Vagina (tissue), 2 donors: ENCODE results near the gene UBE4A. TPM values are rescaled to one million over a fixed set of nuclear protein-coding genes. Genes with fewer than 3 reads are reported as not detected.

Experiments used
- DNase-seq, 2 donors: peaks; one replicate each; pipeline ENCODE4 v3.0.0-alpha.2; 2017; ENCODE audit errors: extremely low spot score in 2 of 2
- H3K27ac ChIP-seq: fragments of 200-600 bp; sonication (generic); one replicate; pipeline ENCODE4 v1.5.1; 2019
- H3K27me3 ChIP-seq: fragments of 200-600 bp; sonication (generic); one replicate; pipeline ENCODE4 v1.5.1; 2019
- H3K36me3 ChIP-seq, 2 donors: fragments of 200-600 bp; sonication (generic); one replicate each; pipeline ENCODE4 v1.5.1; 2017 to 2019
- H3K4me1 ChIP-seq: fragments of 200-600 bp; sonication (generic); one replicate; pipeline ENCODE4 v1.5.1; 2019
- H3K4me3 ChIP-seq, 2 donors: fragments of 200-600 bp; sonication (generic); 1 replicate in 1 of 2; 2 replicates in 1 of 2; pipeline ENCODE4 v1.5.1; 2016 to 2019
- H3K9me3 ChIP-seq: fragments of 200-600 bp; sonication (generic); one replicate; pipeline ENCODE4 v1.5.1; 2019
- POLR2A ChIP-seq, 2 donors: fragments of 450-650 bp; IDR thresholded peaks; one replicate each; pipeline ENCODE4 v1.6.1; 2017; ENCODE audit warnings: antibody characterized with exemption in 2 of 2, mild to moderate bottlenecking in 2 of 2, moderate library complexity in 2 of 2
- POLR2AphosphoS5 ChIP-seq, 2 donors: sonication (generic); formaldehyde crosslinking; IDR thresholded peaks; one replicate each; pipeline ENCODE4 v1.9.0; 2017; ENCODE audit warnings: antibody characterized with exemption in 2 of 2, mild to moderate bottlenecking in 2 of 2, low read depth in 1 of 2; ENCODE audit not compliant: insufficient read depth in 1 of 2
- intact Hi-C: fragments of 100-400 bp; cut with DNase I; formaldehyde crosslinking; loops from one replicate; pipeline ENCODE4 v1.15.1; 2023
- total RNA-seq: library from RNA; depleted of rRNA; stranded (reverse); fragments of >200 nt; gene quantifications from one replicate; pipeline ENCODE4 v1.2.3, GENCODE V29; 2016
- TF ChIP-seq, protein P1 (sequence below), 3 experiments: fragments of 450-650 bp in 2 of 3; fragments of 200-600 bp in 1 of 3; sonication (generic) in 1 of 3; IDR thresholded peaks; one replicate each; pipeline ENCODE4 v1.5.1; 2017 to 2019; ENCODE audit warnings: antibody characterized with exemption in 3 of 3, mild to moderate bottlenecking in 2 of 3, moderate library complexity in 2 of 3

Gene UBE4A
- total RNA-seq, 1 donor from 2014 or later = 31.9 TPM

- H3K27ac ChIP-seq = no peak overlapping the region
- peaks cover 43% of the 10 kb centered on the region for H3K4me1 ChIP-seq
- intact Hi-C loops = no loop called here
- no peak overlapping the region for H3K4me3 ChIP-seq
- H3K27me3 ChIP-seq = no peaks in the 10 kb centered on the region
- no peaks in the 10 kb centered on the region for H3K9me3 ChIP-seq
- H3K36me3 ChIP-seq = peaks cover 0 to 20% of the 10 kb centered on the region in 2 donors
- DNase-seq = no peak
- TF ChIP-seq POLR2AphosphoS5 (IDR thresholded peaks at IDR 0.05; ENCODE audit: insufficient read depth in 1 of 2, low read depth in 1 of 2) = no peak
- TF ChIP-seq, protein P1, sequence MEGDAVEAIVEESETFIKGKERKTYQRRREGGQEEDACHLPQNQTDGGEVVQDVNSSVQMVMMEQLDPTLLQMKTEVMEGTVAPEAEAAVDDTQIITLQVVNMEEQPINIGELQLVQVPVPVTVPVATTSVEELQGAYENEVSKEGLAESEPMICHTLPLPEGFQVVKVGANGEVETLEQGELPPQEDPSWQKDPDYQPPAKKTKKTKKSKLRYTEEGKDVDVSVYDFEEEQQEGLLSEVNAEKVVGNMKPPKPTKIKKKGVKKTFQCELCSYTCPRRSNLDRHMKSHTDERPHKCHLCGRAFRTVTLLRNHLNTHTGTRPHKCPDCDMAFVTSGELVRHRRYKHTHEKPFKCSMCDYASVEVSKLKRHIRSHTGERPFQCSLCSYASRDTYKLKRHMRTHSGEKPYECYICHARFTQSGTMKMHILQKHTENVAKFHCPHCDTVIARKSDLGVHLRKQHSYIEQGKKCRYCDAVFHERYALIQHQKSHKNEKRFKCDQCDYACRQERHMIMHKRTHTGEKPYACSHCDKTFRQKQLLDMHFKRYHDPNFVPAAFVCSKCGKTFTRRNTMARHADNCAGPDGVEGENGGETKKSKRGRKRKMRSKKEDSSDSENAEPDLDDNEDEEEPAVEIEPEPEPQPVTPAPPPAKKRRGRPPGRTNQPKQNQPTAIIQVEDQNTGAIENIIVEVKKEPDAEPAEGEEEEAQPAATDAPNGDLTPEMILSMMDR (IDR thresholded peaks at IDR 0.05) = no peak
These were observed 47.3 kb downstream of the UBE4A start for GRCh38 chr11:118406599-118407166.

DNA sequence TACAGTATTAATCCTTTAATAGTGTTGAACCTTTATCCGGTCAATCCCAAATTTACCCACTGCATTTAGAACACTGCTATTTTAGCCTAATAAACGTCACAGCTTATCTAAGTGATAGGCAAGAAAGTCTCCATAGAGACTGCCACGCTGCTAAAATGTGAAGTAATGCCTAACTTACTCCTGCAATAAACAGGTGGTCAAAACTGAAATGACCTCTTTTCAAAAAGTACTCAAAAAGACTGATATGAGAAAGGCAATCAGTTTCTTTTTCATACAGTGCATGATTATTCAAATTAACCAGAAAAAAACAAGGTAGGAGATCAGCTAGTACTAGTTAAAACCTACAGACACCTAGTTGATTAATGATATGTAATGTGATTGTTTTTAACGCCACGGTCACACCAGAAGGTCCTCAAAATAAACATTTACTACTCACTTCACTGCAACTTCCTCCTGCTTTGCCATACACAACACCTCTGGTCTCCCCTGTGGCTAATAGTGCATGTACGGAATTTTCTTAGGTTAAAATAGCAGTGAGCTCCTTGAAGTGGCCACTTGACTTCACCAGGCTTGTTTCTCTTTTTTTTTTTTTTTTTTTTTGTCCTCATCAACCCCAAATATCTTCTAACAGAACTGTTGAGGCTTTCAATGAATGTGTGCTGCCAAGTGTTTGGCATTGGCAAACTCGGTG lies 50.8 kb downstream of the UBE4A start:
- DNase-seq = no peak
- intact Hi-C loops = no loop called here
- TF ChIP-seq, protein P1 (IDR thresholded peaks at IDR 0.05) = no peak
- TF ChIP-seq POLR2A (IDR thresholded peaks at IDR 0.05) = no peak
- TF ChIP-seq POLR2AphosphoS5 (IDR thresholded peaks at IDR 0.05; ENCODE audit: insufficient read depth in 1 of 2, low read depth in 1 of 2) = no peak
- Histone ChIP-seq H3K9me3 (no peaks in the 10 kb centered on the region), H3K4me3 (no peak overlapping the region), H3K4me1 (peaks cover 13% of the 10 kb centered on the region), H3K36me3 (peaks cover 0 to 20% of the 10 kb centered on the region in 2 donors), H3K27ac (no peak overlapping the region), H3K27me3 (no peaks in the 10 kb centered on the region)

GRCh38 chr11:118411530-118411929 lies 52.1 kb downstream of the UBE4A start:
- H3K4me3 ChIP-seq = no peak overlapping the region
- H3K9me3 ChIP-seq = no peaks in the 10 kb centered on the region
- H3K27me3 ChIP-seq = no peaks in the 10 kb centered on the region
- H3K4me1 ChIP-seq = no peaks in the 10 kb centered on the region
- intact Hi-C loops = no loop called here
- no peak overlapping the region for H3K27ac ChIP-seq
- H3K36me3 ChIP-seq = peaks cover 0 to 20% of the 10 kb centered on the region in 2 donors
- DNase-seq = no peak
- TF ChIP-seq POLR2AphosphoS5 (IDR thresholded peaks at IDR 0.05; ENCODE audit: insufficient read depth in 1 of 2, low read depth in 1 of 2) = no peak

GRCh38 chr11:118412921-118413320 lies 53.5 kb downstream of the UBE4A start:
- Histone ChIP-seq H3K4me3 (no peak overlapping the region), H3K27ac (no peak overlapping the region), H3K36me3 (peaks cover 0 to 11% of the 10 kb centered on the region in 2 donors), H3K4me1 (no peaks in the 10 kb centered on the region), H3K27me3 (no peaks in the 10 kb centered on the region), H3K9me3 (no peaks in the 10 kb centered on the region)
- intact Hi-C loops = no loop called here
- no peak for DNase-seq
- TF ChIP-seq POLR2A (IDR thresholded peaks at IDR 0.05) (no peak), POLR2AphosphoS5 (IDR thresholded peaks at IDR 0.05; ENCODE audit: insufficient read depth in 1 of 2, low read depth in 1 of 2) (no peak)
- TF ChIP-seq, protein P1 (IDR thresholded peaks at IDR 0.05) = no peak

DNA sequence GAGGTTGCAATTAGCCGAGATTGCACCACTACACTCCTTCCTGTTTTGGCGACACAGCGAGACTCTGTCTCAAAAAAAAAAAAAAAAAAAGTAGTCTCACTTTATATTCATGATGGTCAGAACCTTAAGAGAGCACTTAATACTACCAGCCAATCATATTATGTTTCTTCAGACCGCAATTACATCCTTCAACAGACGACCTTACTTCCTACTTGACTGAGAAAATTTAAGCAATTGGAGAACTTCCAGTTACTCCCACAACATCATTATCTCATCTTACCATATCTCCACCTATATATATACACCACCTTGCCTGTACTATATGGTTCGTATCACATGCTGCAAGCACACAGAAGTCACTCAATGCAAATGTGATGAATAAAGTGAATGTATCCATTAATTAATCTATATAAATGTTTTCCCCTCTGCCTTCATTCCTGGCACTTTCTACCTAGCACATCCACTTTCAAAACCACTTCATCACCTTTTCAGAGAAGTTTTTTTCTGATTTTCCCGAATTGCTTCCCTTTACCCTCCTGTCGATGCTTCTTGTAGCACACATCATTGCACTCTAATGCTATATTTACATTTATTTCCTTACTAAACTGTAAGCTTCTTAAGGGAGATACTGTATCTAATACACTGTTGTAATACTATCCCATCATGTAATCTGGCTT lies 55.8 kb downstream of the UBE4A start:
- Histone ChIP-seq H3K4me3 (no peak overlapping the region), H3K27me3 (no peaks in the 10 kb centered on the region), H3K9me3 (no peaks in the 10 kb centered on the region), H3K36me3 (no peaks in the 10 kb centered on the region), H3K4me1 (no peaks in the 10 kb centered on the region), H3K27ac (no peak overlapping the region)
- intact Hi-C loops = no loop called here
- no peak for DNase-seq
- TF ChIP-seq, protein P1 (IDR thresholded peaks at IDR 0.05) = no peak
- TF ChIP-seq POLR2AphosphoS5 (IDR thresholded peaks at IDR 0.05; ENCODE audit: insufficient read depth in 1 of 2, low read depth in 1 of 2) = no peak
- no peak for TF ChIP-seq POLR2A (IDR thresholded peaks at IDR 0.05)
